GM12872 (cell line): ENCODE data around the gene CYP19A1.

ENCODE experiments used
- CTCF ChIP-seq: IDR thresholded peaks from 3 replicates; pipeline ENCODE4 v1.5.1; 2011; ENCODE audit warnings: low read depth, mild to moderate bottlenecking, low read length, moderate library complexity; ENCODE audit not compliant: insufficient read depth

Gene CYP19A1

GRCh38 chr15:51310064-51310463, 28.3 kb downstream of the CYP19A1 start:
- TF ChIP-seq CTCF, result no peak

GRCh38 chr15:51307811-51308210, 30.6 kb downstream of the CYP19A1 start:
- TF ChIP-seq CTCF, result no peak

GRCh38 chr15:51307325-51307724, 31.1 kb downstream of the CYP19A1 start:
- TF ChIP-seq CTCF, result no peak

- TF ChIP-seq CTCF, result no peak
These were observed 34.9 kb downstream of the CYP19A1 start for GRCh38 chr15:51303462-51303980.

GRCh38 chr15:51302480-51302879, 35.9 kb downstream of the CYP19A1 start:
- TF ChIP-seq CTCF, result 0 out of 3 replicates have a peak, but pooled peaks have one; percentile 7

GRCh38 chr15:51299187-51300015, 39.0 kb downstream of the CYP19A1 start:
- TF ChIP-seq CTCF, result no peak

- no peak for TF ChIP-seq CTCF
These were observed 39.8 kb downstream of the CYP19A1 start for GRCh38 chr15:51298620-51299019.
